Measurements from ENCODE around the gene FUZ. TPM values are rescaled to one million over a fixed set of nuclear protein-coding genes. Genes with fewer than 3 reads are reported as not detected.

Gene FUZ
- total and polyA plus RNA-seq, 4 donors: 3.8 to 12.5 (median 7.0) TPM

- H3K27ac ChIP-seq (ENCODE audit: low read depth in 1 of 2, low read length in 2 of 2): no peak overlapping the region
Measured at GRCh38 chr19:49805822-49806619, 7.1 kb downstream of the FUZ start.

More at GRCh38 chr19:49805822-49806619, 7.1 kb downstream of the FUZ start:
- no peak for TF ChIP-seq SP1 (IDR thresholded peaks at IDR 0.05)
- TF ChIP-seq RAD21 (IDR thresholded peaks at IDR 0.05): no peak
- TF ChIP-seq REST (IDR thresholded peaks at IDR 0.05): no peak
- no peak for TF ChIP-seq GABPA (IDR thresholded peaks at IDR 0.05 in 1 of 2, conservative IDR thresholded peaks at IDR 0.05 in 1 of 2)
- no peak for TF ChIP-seq HNF4A (conservative IDR thresholded peaks at IDR 0.05)
- no peak for TF ChIP-seq ZBTB33 (IDR thresholded peaks at IDR 0.05)
- TF ChIP-seq RXRA (IDR thresholded peaks at IDR 0.05): no peak
- TF ChIP-seq ATF3 (IDR thresholded peaks at IDR 0.05): no peak
- TF ChIP-seq TAF1 (conservative IDR thresholded peaks at IDR 0.05): no peak
- TF ChIP-seq MAX (IDR thresholded peaks at IDR 0.05): no peak
- TF ChIP-seq JUND (IDR thresholded peaks at IDR 0.05): no peak
- TF ChIP-seq EGR1 (IDR thresholded peaks at IDR 0.05; ENCODE audit: low read depth in 2 of 2): no peak
- TF ChIP-seq HNF4G (IDR thresholded peaks at IDR 0.05): no peak
- H3K9me3 ChIP-seq (ENCODE audit: control insufficient read depth in 4 of 4, low read length in 3 of 4): no peaks in the 10 kb centered on the region
- no peak overlapping the region for H3K4me3 ChIP-seq (ENCODE audit: low read depth in 1 of 3, low read length in 3 of 3)
- H3K36me3 ChIP-seq (ENCODE audit: control insufficient read depth in 4 of 4, insufficient read depth in 3 of 4, low read depth in 1 of 4, low read length in 3 of 4): peaks cover 10 to 42% (median 19%) of the 10 kb centered on the region in 4 donors
- H3K4me1 ChIP-seq (ENCODE audit: control insufficient read depth in 4 of 4, insufficient read depth in 4 of 4, low read length in 3 of 4): peaks cover 0 to 15% (median 9%) of the 10 kb centered on the region in 4 donors
- no peak for DNase-seq (ENCODE audit: low spot score)
- no peaks in the 10 kb centered on the region for H3K27me3 ChIP-seq (ENCODE audit: control insufficient read depth in 4 of 4, insufficient read depth in 4 of 4, low read length in 3 of 4)
- no peak overlapping the region for H3K9ac ChIP-seq (ENCODE audit: low read depth in 1 of 2, low read length in 2 of 2)
- WGBS: 88% methylated on average over 20 of the region's 20 CpGs

All from liver (tissue), 9 donors.